NCI-H2029 treated with DMSO at 0.1 percent for 48 hours (cell line): ENCODE measurements around the gene CHST11.

ENCODE experiments used
- DNase-seq: peaks from one replicate; lab custom pipeline; 2025; lab: John Stamatoyannopoulos, UW

CHST11 gene

GRCh38 chr12:104697186-104697585 lies 240.4 kb downstream of the CHST11 start:
- no peak for DNase-seq

GRCh38 chr12:104698871-104699270 lies 242.1 kb downstream of the CHST11 start:
- no peak for DNase-seq

DNA sequence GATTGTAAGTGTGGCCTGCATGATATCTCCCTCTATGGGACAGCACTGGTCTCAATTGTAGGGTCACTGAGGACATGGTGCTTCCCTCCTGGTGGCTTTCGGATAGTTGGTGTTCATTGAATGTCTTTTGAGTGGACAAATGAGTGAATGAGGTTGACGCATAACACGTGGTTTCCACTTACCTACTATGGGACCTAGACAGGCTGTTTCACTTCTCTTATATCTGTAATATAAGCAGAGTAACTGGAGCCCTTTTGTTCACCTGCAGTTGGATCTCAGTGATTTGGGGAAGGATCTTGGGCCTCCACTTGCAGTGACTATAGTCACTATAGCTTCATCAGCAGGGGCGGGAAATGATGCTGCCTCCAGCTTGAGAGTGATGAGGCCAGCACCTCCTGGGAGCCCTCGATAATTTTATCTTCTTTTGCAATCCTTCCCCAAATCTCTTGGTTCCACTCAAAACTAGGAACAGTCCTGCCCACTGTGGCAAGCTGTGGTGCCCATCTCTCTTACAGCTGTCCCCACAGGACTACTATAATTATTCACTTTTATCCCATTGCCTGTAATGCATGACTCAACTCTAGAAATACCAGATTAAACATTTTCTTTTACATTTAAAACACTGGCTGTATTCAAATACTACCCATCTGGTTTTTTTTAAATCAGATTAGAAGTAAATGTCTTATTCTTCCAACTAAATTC lies 242.9 kb downstream of the CHST11 start:
- DNase-seq: no peak

- no peak for DNase-seq
Measured at GRCh38 chr12:104700324-104700723, 243.6 kb downstream of the CHST11 start.

GRCh38 chr12:104701301-104701700 lies 244.6 kb downstream of the CHST11 start:
- DNase-seq: no peak

- DNase-seq: no peak
Measured at GRCh38 chr12:104701756-104702155, 245.0 kb downstream of the CHST11 start.

- no peak for DNase-seq
Measured at GRCh38 chr12:104702565-104703139, 245.9 kb downstream of the CHST11 start.

GRCh38 chr12:104703372-104703771 lies 246.6 kb downstream of the CHST11 start:
- no peak for DNase-seq

GRCh38 chr12:104704224-104704779 lies 247.6 kb downstream of the CHST11 start:
- DNase-seq: no peak

DNA sequence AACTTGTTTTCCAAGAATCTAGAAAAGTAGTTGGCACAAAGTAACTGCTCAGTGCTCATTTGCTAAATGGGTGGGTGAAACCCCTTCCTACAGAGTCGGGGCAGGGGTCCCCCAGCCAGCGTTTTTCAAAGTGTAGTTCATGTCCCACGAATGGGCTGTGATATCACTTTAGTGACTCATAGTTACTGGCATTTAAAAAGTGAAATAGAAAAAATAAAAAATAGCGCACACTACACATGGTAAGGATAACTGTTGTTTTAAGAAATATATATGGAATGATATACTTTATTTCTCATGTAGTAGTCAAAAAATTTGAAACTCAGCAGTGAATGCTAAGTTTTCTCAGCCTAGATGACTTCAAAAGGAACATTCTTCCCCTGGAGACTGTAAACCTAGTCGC lies 250.4 kb downstream of the CHST11 start:
- DNase-seq: no peak

- no peak for DNase-seq
Measured at GRCh38 chr12:104707794-104708558, 251.2 kb downstream of the CHST11 start.

GRCh38 chr12:104708891-104709290 lies 252.1 kb downstream of the CHST11 start:
- DNase-seq: no peak

GRCh38 chr12:104709692-104710435 lies 253.1 kb downstream of the CHST11 start:
- no peak for DNase-seq

DNA sequence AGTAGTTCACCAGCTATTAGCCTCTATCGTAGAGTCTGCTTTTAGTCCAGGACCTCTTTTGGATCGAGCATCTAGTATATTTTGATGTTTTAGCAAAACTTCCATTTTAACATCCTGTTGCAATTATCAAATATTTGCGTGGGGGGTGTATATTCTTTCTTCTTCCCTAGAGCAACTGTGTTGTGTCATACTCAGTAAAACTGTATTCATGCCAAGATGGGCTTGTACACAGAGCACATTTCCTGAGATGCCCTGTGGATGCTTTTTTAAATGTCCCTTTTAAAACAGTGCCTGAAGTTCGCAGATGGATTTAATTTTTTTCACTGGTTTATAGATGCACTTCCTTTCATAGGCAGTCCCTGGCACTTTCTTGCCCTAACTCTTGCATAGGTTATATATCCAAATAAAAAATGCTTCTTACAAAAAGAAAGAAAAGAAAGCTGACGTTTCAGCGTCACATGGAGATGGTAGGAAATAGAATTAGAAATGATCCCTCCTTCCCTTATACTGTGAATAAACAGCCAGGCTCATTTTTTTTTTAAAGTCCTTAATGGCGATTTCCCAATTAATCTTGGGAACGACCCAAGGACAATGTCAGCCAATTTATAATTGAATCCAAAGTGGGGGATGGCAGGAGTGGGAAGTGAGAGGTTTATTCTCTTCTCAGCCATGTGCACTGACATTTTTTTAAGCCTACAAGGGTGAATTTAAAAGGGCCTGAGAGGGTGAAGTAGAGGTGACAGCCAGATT lies 254.4 kb downstream of the CHST11 start:
- DNase-seq: no peak

GRCh38 chr12:104712477-104712876 lies 255.7 kb downstream of the CHST11 start:
- DNase-seq: no peak

GRCh38 chr12:104712968-104713367 lies 256.2 kb downstream of the CHST11 start:
- no peak for DNase-seq

GRCh38 chr12:104713444-104713843 lies 256.7 kb downstream of the CHST11 start:
- no peak for DNase-seq

DNA sequence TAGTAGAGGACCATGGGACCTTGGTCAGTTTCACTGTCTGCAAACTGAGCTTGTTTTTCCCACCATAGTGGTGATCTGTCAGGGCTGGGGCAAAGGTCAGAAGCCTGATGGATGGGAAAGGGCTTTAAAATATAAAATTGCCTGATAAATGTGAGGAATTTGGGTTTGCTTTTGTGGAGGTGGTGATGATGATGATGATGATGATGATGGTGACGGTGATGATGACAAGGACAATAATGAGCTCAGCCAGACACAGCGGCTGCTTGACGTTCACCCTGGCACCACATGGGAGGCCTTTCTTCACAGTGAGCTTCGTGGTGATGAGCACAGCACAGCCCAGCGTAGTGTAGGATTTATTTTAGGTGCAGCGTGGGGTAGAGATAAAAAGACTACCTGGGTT lies 257.6 kb downstream of the CHST11 start:
- no peak for DNase-seq

DNA sequence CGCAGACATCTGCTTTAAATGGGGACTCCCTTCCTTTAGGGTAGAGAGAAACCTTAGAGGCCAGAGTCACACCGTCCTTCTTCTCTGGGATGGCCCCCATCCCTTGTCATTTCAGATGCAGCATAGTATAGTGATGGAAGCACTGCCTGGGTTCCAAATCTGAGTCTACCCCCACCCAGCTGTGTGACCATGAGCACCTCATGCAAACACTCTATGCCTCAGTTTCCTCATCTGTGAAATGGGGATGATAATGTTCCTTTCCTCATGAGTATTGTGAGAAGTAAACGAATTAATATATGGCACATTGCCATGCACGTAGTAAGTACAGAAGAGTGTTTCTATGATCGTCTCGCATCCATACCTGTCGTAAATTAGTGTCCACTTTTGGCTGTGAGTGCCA lies 259.4 kb downstream of the CHST11 start:
- DNase-seq: no peak

DNA sequence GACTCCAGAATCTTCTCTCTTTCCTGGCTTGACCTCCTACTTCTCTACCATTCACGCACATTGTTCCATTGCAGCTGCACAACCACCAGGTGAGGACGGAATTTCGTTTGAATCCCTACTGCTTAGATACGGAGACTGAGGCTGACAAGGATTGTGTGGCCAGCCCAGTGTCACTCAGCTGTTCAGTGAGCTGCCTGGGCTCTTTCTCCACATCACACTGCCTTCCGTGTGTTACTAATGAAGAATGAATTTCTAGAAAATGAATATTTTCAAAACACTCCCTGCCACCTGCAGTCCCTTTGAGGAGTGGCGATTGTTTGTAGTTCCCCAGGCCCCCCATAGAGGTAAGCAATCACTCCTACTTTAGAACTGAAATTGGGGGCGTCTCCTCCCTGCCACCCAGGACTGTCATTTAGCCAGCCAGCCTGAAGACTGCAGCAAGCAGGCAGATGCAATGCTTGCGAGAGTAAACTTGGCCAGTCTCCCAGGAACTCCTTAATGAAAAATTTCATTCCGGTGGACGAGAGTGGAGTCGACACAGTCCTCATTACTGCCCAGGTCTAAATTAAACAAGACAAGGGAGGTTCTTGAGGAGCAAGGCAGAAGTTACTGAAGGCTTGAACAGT lies 261.7 kb downstream of the CHST11 start:
- no peak for DNase-seq
